Measurements from ENCODE around the gene NEGR1.

NEGR1 gene

GRCh38 chr1:72111662-72112061, 170.7 kb downstream of the NEGR1 start:
- DNase-seq = peak; percentile 88

GRCh38 chr1:72109916-72110315, 172.4 kb downstream of the NEGR1 start:
- peak; percentile 20 for DNase-seq

- DNase-seq = no peak
Measured at GRCh38 chr1:72105201-72105600, 177.1 kb downstream of the NEGR1 start.

- no peak for DNase-seq
Measured at GRCh38 chr1:72101840-72102632, 180.3 kb downstream of the NEGR1 start.

GRCh38 chr1:72100771-72101170, 181.6 kb downstream of the NEGR1 start:
- DNase-seq = peak; percentile 95

- no peak for DNase-seq
Measured at GRCh38 chr1:72097851-72098570, 184.3 kb downstream of the NEGR1 start.

- no peak for DNase-seq
Measured at GRCh38 chr1:72094209-72094608, 188.1 kb downstream of the NEGR1 start.

GRCh38 chr1:72086394-72086793, 195.9 kb downstream of the NEGR1 start:
- no peak for DNase-seq

- DNase-seq = no peak
Measured at GRCh38 chr1:72075425-72075824, 206.9 kb downstream of the NEGR1 start.

GRCh38 chr1:72066431-72066830, 215.9 kb downstream of the NEGR1 start:
- DNase-seq = peak; percentile 44

GRCh38 chr1:72064196-72065075, 217.9 kb downstream of the NEGR1 start:
- peak; percentile 36 for DNase-seq

- peak; percentile 18 for DNase-seq
Measured at GRCh38 chr1:72063364-72064044, 218.8 kb downstream of the NEGR1 start.

- peak; percentile 27 for DNase-seq
Measured at GRCh38 chr1:72062584-72062983, 219.8 kb downstream of the NEGR1 start.

GRCh38 chr1:72060466-72061245, 221.7 kb downstream of the NEGR1 start:
- peak; percentile 46 for DNase-seq

- no peak for DNase-seq
Measured at GRCh38 chr1:72056516-72056915, 225.8 kb downstream of the NEGR1 start.

- DNase-seq = no peak
Measured at GRCh38 chr1:72051538-72051937, 230.8 kb downstream of the NEGR1 start.

GRCh38 chr1:72050551-72050950, 231.8 kb downstream of the NEGR1 start:
- no peak for DNase-seq

- DNase-seq = peak; percentile 78
Measured at GRCh38 chr1:72037745-72038343, 244.5 kb downstream of the NEGR1 start.

- DNase-seq = no peak
Measured at GRCh38 chr1:72034827-72035226, 247.5 kb downstream of the NEGR1 start.

- DNase-seq = peak; percentile 84
Measured at GRCh38 chr1:72023063-72023930, 259.0 kb downstream of the NEGR1 start.

All from NCI-H82 (cell line).